Dermis blood vessel endothelial cell (primary cell): ENCODE measurements around the gene GRAMD4. TPM values are rescaled to one million over a fixed set of nuclear protein-coding genes. Genes with fewer than 3 reads are reported as not detected.

Experiments
- DNase-seq: peaks from one replicate; pipeline ENCODE4 v3.0.0; 2010
- total RNA-seq: library from RNA; depleted of rRNA; stranded (reverse); fragments of >200 nt; gene quantifications from 2 replicates; pipeline ENCODE4 v1.2.3, GENCODE V29; 2014

The GRAMD4 gene
- 48.8 and 58.5 TPM in 2 replicates for total RNA-seq

GRCh38 chr22:46619830-46620501 is at the start of gene GRAMD4:
TSS of gene GRAMD4 (plus strand) at chr22:46620386. CDS start at chr22:46626800, 6,414 bp downstream.
- DNase-seq = no peak

DNA sequence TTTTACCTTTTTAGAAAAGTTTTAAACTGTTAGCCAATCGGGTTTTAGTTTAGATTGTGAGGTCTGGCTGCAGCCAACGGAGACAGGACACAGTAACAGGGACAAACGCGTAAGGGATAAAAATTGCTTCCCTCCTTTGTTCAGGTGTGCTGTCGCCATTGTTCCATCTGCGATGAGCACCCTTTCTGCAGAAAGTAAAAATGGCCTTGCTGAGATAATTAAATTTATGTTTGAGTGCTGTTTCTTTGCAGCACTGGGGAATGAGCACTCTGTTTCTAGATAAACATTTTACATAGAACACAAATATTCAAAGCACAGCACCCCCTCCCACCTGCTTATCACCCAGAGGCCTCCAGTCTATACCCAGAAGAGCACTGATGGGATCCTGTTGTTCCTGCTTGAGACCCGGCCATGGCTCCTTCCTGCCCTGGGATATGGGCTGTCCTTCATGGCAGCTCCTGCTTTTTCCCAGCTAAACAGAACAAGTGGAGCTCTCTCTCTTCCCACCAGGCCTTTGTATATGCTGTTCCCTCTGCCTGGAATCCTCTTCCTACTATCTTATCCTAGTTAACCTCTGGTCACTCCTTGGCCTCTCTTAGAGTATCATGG is 48.4 kb upstream of the GRAMD4 start:
- no peak for DNase-seq

DNA sequence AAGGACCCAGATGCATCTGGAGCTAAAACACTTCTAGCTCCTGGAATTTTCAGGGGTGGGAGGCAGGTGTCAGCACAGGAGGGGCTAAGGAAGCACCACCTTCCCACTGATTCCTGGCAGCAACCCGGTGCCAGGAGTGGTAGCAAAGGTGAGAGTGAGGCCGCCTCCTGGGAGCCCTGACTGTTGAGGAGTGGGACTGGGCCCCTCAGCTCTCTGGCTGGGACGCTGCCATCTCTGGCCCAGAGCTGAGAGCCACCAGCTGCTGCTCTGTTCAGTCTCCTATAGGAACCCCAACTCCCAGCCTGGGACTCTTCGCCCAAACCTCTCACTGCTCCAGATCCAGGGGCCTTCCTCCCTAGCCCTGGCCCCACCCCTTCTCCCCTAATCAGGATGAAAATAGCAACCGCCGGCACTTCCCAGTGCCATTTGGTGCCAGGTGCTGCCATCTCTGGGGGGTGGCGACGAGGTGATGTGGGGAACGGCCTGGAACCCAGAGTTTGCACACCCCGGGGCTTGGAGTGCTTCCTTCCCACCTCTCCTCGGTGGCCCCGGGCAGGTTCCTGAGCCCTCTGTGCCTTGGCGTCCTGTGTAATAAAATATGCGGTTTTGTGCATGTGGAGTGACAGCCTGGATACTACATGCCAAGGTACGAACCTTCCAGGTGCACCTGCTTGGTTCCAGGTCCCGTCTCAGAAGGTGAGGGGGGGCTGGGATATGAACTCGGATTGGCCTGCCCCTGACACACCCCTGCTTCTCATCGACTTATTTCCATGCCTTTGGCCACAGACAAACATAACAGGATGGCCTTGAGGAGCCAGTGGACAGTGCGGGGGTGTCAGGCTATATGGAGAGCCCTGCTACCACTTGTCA is 47.0 kb upstream of the GRAMD4 start:
- DNase-seq = no peak

GRCh38 chr22:46573781-46574437 is 46.3 kb upstream of the GRAMD4 start:
- DNase-seq = no peak

DNA sequence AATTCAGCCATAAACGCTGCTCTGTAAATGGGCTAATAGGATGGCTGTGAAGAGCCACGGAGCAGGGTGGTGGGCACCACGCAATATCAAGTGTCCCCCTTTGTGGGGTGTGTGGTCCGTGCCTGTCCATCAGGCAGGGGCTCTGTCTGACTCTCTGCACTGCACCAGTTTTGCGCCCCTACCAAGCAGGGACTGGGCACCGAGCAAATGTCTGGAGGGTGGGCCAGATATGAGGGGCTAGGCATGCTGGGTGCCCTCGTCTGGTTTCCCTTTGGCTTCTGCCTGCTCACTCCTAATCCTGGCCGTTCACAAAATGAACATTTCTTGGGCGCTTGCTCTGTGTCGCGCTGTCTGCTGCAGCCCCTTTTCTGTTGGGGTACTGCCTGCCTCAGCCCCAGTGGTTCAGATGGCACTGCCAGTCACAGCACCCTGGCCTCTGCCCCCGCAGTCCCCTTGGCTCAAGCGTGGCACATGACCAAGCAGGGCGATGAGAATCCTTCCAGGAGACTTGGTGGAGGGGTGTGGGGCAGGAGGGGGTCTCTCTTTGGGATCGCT is 45.7 kb upstream of the GRAMD4 start:
- DNase-seq = no peak

DNA sequence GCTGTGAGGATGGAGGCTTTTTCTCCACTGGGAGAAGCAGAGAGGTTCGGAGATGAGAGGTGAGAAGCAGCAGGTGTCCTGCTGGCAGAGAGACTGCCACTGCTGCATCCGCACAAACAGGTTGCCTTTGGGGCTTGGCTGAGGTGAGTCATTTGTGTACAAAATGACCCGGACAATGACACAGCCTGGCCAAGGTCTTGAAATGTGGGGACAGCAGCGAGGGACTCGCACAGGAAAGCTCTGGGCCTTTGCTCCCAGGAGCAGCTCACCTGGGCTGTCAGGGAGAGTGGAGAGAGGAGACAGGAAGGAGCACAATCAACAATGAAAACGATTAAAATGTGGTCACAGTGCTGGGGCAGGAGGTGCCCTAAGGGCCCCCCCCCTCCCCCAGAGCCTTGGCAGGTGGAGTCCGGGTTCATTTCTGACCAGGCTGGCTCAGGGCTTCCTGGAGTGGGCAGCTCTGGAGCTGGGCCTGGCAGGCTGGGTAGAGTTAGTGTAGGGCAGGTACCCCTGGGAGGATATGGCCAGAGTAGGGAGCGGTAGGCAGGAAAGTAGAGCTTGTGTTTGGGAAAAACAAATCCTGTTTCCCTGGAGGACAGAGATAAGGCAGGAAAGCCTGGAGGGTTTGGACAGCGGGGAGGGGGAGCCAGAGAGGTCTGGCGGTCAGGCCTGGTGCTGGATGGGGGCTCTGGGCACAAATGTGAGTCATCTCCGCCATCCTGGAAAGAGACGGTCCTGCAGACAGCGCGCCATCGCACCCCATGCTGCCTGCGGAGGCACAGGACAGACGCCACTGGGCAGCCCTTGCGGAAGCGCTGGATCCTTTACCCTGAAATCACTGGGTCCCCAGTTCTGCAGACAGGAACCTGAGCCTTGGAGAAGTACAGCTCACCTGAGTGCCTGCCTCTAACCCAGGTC is 44.9 kb upstream of the GRAMD4 start:
- DNase-seq = peak; percentile 50

- no peak for DNase-seq
Observed at GRCh38 chr22:46575911-46576555, 44.2 kb upstream of the GRAMD4 start.

- peak; percentile 60 for DNase-seq
Observed at GRCh38 chr22:46576556-46577367, 43.4 kb upstream of the GRAMD4 start.

DNA sequence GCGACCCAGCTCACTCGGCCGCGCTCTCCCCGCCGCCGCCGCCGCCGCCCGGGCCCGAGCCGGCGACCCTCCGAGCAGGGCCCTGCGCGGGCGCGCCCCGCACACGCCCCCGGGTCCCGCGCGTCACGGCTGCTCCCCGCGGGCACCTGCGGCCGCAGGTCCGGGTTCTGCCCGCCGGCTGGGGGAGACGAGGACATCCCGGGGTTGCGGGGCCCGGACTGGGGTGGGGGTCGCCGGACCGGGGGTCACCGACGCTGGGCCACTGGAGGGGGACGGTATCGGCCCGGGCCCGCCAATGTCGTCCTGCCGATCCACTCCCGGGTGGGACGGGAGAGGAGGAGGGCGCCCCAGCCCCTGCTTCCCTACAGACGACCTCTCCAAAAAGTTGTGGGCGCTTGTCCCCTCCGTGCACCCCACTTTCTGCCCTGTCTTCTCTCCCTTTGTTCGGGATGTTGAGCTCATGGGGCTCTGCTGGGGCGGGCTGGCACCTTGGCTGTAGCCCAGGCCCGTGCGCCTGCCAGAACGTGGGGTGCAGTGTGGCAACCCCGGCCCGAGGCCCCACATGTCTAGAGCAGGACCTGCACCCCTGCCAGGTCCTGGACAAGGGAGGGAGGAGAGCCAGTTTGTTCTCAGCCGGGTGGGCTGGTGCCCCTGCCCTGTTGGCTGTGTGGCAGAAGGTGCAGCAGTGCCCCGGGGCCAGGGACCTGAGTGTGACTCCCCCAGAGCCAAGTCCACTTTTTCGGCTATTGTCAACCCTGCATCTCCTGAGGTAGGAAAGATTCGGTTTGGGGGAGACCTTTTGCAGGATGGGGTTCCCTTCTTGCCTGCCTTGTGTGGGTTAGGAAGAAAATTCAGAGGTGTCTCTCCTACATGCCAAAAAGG is 42.6 kb upstream of the GRAMD4 start:
- DNase-seq = peak; percentile 15

DNA sequence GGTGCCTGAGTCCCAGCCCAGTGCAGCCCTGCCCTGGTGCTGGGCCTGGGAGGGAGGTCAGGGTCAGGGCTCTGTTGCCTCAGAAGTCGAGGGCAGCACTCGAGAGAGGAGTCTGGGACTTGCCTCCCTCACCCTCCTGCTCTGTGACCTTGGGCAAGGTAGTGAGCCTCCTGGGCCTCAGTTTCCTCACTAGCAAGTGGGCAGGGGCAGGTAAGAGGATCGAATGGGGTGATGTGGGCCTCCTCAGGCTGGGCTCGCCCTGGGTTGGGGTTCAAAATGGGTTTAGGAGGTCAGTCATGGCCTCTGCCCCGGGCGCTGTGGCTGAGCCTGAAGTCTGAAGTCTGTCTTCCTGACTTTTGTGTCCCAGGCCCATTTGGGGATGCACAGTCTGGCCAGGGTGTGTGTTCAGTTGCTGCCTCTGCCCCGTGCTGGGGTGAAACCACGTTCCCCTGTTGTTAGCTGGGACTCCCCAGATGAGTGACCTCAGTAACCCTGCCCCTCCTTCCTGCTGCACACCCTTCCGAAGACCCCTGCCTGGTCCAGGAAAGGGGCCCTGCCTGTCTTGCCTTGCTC is 41.8 kb upstream of the GRAMD4 start:
- no peak for DNase-seq

DNA sequence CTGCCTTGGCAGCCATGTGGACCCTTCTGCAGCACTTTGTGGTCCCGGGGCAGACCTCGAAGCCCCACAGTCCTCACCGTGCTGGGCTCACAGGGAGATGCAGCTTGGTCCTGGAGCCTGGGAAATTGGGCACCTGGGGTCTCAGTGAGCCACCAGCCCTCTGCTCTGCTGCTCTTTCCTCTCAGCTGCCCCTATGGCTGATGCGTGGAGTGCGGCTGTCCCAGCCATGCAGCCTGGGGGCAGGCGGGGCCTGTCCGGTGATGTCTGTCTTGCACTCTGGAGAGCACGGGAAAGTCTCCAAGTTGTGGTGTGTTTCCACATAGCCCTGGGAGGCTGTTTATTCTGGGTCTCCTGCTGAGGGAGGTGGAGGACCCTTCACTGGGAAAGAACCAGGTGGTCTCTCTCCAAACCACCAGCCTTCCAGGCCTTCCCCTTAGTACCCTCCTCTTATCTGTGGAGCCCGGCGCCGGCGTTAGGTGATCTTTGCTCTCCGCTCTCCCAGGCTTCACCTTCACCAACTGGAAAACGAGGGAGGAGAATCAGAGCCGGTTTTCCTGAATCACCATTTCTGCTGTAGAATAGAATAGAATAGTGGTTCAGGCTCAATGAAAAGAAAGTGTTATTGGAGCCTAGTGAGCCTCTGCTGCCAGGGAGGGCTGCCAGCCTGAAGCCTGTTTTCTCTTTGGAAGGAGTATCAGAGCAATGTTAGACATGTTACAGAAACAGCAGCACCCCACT is 41.2 kb upstream of the GRAMD4 start:
- no peak for DNase-seq

GRCh38 chr22:46579751-46580449 is 40.3 kb upstream of the GRAMD4 start:
- no peak for DNase-seq

- DNase-seq = peak; percentile 53
Observed at GRCh38 chr22:46580940-46581537, 39.1 kb upstream of the GRAMD4 start.

DNA sequence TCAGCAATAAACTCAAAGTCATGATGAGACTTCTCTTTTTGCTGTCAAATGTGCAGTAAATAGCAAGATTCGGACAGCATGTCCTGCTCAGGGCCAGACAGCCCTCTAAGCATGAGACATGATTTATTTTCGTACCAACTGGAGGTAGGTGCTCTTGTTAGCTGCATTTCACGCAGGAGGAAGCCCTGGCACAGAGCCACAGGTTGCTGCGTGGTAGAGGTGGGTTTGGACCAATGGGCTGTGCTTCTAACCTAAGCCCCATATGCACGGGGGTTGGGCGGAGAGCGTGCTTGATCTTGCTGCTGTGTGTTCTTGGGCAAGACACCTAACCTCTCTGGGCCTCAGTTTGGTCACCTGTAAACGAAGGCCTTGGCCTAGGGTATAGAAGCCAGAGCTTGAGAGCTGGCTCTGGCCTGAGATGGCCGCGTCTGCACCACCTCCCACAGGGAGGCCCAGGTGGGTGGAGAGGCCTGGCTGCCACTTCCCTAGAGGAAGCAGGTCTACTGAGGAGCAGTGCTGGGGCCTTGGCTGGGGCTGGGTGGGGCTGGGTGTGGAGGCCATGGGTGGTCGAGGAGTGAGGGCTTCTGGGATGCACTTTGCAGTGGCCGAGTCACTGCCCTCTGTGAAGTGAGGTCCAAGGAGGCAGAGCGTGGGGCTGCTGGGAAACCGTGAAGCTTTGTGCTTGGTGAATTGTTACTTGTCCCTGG is 38.5 kb upstream of the GRAMD4 start:
- no peak for DNase-seq

DNA sequence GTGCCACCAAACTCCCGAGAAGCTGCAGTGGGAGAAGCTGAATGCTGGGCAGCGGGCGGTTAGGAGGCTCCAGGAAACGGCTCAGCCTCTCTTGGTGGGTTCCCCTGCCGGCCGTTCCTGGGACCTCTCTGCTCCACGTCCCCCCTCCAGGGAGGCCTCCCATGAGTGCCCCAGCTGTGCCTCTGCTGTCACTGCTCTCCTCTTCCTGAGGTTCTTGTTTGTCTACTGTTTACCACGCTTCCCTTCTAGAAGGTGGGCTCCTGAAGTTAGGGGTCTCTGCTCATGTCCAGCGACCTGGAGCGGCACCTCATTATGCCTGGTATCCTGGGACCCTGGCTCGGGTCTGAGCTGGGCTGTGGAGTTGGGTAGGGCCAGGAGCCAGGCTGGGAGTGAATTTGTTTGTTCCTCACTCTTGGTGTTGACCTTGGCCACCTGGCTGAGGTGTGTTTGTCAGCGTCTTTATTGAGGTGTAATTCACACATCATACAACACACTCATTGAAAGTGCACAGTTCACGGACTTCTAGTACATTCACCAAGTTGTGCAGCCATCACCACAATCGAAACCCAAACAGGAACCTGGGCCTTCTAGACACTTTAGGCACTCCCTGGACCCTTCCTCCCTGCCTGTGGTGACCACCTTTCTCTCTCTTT is 37.8 kb upstream of the GRAMD4 start:
- DNase-seq = no peak

- DNase-seq = no peak
Observed at GRCh38 chr22:46583571-46583970, 36.6 kb upstream of the GRAMD4 start.
